Measurements from ENCODE around the gene BGN.

BGN gene

DNA sequence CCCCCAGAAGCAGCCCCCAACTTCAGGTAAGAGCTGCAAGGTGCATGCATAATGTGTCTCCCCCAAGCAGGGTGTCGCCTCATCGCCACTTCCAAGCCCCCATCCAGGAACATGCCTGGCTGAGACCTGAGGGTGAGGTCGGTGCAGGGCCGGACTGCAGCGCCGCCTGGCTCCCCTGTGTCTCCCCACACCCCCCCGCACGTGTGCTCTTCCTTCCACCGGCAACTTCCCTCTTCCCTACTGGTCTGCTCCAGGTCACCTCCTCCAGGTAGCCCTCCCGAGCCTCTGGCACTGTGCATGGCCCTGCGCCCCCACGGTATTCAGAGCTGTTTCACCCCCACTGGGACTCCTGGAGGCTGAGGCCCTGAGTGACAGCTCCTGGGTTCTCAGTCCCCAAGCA is 2.2 kb upstream of the BGN start:
- no peaks in the 10 kb centered on the region for H4K20me1 ChIP-seq (ENCODE audit: insufficient read depth, low read length)
- no peak overlapping the region for H3K9ac ChIP-seq (ENCODE audit: low read length)
- H3K27me3 ChIP-seq (ENCODE audit: low read depth, low read length) = no peaks in the 10 kb centered on the region
- H3K36me3 ChIP-seq (replicated peaks; ENCODE audit: low read depth, low read length) = no peaks in the 10 kb centered on the region
- H2AFZ ChIP-seq (ENCODE audit: low read depth, low read length) = no peak overlapping the region
- no peaks in the 10 kb centered on the region for H3K9me3 ChIP-seq (ENCODE audit: insufficient read depth, low read length)
- no peaks in the 10 kb centered on the region for H3K4me1 ChIP-seq (ENCODE audit: low read length)
- H3K79me2 ChIP-seq (ENCODE audit: low read length) = no peaks in the 10 kb centered on the region
- H3K27ac ChIP-seq (ENCODE audit: low read length) = no peak overlapping the region
- TF ChIP-seq, protein P1, sequence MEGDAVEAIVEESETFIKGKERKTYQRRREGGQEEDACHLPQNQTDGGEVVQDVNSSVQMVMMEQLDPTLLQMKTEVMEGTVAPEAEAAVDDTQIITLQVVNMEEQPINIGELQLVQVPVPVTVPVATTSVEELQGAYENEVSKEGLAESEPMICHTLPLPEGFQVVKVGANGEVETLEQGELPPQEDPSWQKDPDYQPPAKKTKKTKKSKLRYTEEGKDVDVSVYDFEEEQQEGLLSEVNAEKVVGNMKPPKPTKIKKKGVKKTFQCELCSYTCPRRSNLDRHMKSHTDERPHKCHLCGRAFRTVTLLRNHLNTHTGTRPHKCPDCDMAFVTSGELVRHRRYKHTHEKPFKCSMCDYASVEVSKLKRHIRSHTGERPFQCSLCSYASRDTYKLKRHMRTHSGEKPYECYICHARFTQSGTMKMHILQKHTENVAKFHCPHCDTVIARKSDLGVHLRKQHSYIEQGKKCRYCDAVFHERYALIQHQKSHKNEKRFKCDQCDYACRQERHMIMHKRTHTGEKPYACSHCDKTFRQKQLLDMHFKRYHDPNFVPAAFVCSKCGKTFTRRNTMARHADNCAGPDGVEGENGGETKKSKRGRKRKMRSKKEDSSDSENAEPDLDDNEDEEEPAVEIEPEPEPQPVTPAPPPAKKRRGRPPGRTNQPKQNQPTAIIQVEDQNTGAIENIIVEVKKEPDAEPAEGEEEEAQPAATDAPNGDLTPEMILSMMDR (IDR thresholded peaks at IDR 0.05; ENCODE audit: low read depth, low read length) = no peak
- no peak for TF ChIP-seq EZH2phosphoT487 (IDR thresholded peaks at IDR 0.05; ENCODE audit: low read depth)
- no peak overlapping the region for H3K4me2 ChIP-seq (ENCODE audit: low read length)
- no peak overlapping the region for H3K4me3 ChIP-seq (ENCODE audit: low read length)

DNA sequence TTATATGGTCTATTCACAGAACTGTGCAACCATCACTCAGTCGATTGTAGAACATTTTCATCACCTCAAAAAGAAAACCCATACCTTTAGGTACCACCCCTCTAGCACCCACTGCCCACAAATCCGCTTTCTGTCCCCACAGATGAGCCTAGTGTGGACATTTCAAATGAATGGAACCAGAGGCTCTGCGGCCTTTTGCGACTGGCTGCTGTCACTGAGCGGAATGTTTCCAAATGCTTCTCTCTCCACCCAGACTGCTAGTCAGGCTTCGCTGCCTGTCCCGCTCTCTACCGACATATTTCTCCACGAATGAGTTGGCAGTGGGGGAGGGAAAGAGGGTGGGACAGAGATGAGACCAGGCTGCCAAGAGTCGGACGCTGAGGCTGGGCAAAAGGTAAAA is 1.7 kb upstream of the BGN start:
- H3K4me3 ChIP-seq (ENCODE audit: low read length) = no peak overlapping the region
- no peak overlapping the region for H3K27ac ChIP-seq (ENCODE audit: low read length)
- no peaks in the 10 kb centered on the region for H3K27me3 ChIP-seq (ENCODE audit: low read depth, low read length)
- H3K9me3 ChIP-seq (ENCODE audit: insufficient read depth, low read length) = no peaks in the 10 kb centered on the region
- TF ChIP-seq, protein P1 (IDR thresholded peaks at IDR 0.05; ENCODE audit: low read depth, low read length) = no peak
- TF ChIP-seq EZH2phosphoT487 (IDR thresholded peaks at IDR 0.05; ENCODE audit: low read depth) = no peak
- H3K36me3 ChIP-seq (replicated peaks; ENCODE audit: low read depth, low read length) = no peaks in the 10 kb centered on the region
- H3K4me2 ChIP-seq (ENCODE audit: low read length) = no peak overlapping the region
- no peaks in the 10 kb centered on the region for H3K79me2 ChIP-seq (ENCODE audit: low read length)
- no peak overlapping the region for H2AFZ ChIP-seq (ENCODE audit: low read depth, low read length)
- H3K9ac ChIP-seq (ENCODE audit: low read length) = no peak overlapping the region
- H4K20me1 ChIP-seq (ENCODE audit: insufficient read depth, low read length) = no peaks in the 10 kb centered on the region
- no peaks in the 10 kb centered on the region for H3K4me1 ChIP-seq (ENCODE audit: low read length)

DNA sequence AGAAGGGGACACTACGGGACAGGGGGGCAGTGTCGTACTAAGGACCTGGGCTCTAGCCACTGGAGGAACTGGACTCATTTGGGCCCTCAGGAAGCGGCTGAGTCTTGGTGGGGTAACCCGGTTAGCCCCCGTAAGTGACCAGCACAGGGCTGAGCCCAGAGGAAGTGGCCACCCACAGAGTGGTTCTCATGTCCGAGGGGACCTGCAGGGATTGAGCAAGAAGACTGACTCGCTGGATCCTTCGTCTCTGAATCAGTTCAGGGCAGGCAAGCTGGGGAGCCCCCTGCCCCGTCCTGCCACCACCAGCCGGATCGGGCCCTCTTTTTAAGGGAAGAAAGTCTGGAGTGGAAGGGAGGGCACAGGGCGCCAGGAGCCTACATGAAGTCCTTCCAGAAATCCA is 719 bp upstream of the BGN start:
- Histone ChIP-seq H3K4me1 (ENCODE audit: low read length) (no peaks in the 10 kb centered on the region), H3K9ac (ENCODE audit: low read length) (no peak overlapping the region), H3K36me3 (replicated peaks; ENCODE audit: low read depth, low read length) (no peaks in the 10 kb centered on the region), H4K20me1 (ENCODE audit: insufficient read depth, low read length) (no peaks in the 10 kb centered on the region), H3K4me2 (ENCODE audit: low read length) (no peak overlapping the region), H3K4me3 (ENCODE audit: low read length) (no peak overlapping the region), H3K9me3 (ENCODE audit: insufficient read depth, low read length) (no peaks in the 10 kb centered on the region), H2AFZ (ENCODE audit: low read depth, low read length) (no peak overlapping the region), H3K79me2 (ENCODE audit: low read length) (no peaks in the 10 kb centered on the region), H3K27me3 (ENCODE audit: low read depth, low read length) (no peaks in the 10 kb centered on the region), H3K27ac (ENCODE audit: low read length) (no peak overlapping the region)
- TF ChIP-seq, protein P1 (IDR thresholded peaks at IDR 0.05; ENCODE audit: low read depth, low read length) = no peak
- no peak for TF ChIP-seq EZH2phosphoT487 (IDR thresholded peaks at IDR 0.05; ENCODE audit: low read depth)

DNA sequence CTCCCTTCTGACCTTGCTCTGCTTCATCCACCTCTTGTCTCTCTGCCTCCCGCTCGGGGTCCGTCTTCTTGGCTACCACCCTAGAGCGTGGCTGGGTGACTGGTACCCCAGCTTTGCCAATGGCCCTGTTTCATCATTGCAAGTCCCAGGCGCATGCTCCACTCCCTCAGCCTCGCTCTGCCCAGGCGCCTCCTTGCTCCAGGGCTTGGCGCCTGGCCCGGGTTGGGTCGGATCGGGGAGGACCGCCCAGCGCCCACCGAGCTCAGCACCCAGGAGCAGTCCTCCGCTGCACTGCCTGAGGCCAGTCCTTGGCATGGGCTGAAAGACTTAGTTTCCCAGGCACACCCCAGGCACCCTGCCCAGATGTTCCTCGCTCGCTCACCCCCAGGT is 577 bp downstream of the BGN start:
- no peaks in the 10 kb centered on the region for H4K20me1 ChIP-seq (ENCODE audit: insufficient read depth, low read length)
- H3K9ac ChIP-seq (ENCODE audit: low read length) = no peak overlapping the region
- no peaks in the 10 kb centered on the region for H3K4me1 ChIP-seq (ENCODE audit: low read length)
- TF ChIP-seq, protein P1 (IDR thresholded peaks at IDR 0.05; ENCODE audit: low read depth, low read length) = no peak
- TF ChIP-seq EZH2phosphoT487 (IDR thresholded peaks at IDR 0.05; ENCODE audit: low read depth) = no peak
- H3K9me3 ChIP-seq (ENCODE audit: insufficient read depth, low read length) = no peaks in the 10 kb centered on the region
- no peaks in the 10 kb centered on the region for H3K27me3 ChIP-seq (ENCODE audit: low read depth, low read length)
- H3K36me3 ChIP-seq (replicated peaks; ENCODE audit: low read depth, low read length) = no peaks in the 10 kb centered on the region
- no peak overlapping the region for H3K4me3 ChIP-seq (ENCODE audit: low read length)
- no peaks in the 10 kb centered on the region for H3K79me2 ChIP-seq (ENCODE audit: low read length)
- no peak overlapping the region for H3K4me2 ChIP-seq (ENCODE audit: low read length)
- H3K27ac ChIP-seq (ENCODE audit: low read length) = no peak overlapping the region
- H2AFZ ChIP-seq (ENCODE audit: low read depth, low read length) = no peak overlapping the region
